ENCODE data around the gene KRTAP5-3. TPM values are rescaled to one million over a fixed set of nuclear protein-coding genes. Genes with fewer than 3 reads are reported as not detected.
"Not testable (repeated sequence)": the region's sequence is repeated elsewhere in the genome, so short reads cannot be mapped to it uniquely, and the experiment has no call there.

Gene KRTAP5-3
- total and polyA plus RNA-seq, 2 donors (not counting 1 experiment from before 2014, with no cell fraction given) = not detected

DNA sequence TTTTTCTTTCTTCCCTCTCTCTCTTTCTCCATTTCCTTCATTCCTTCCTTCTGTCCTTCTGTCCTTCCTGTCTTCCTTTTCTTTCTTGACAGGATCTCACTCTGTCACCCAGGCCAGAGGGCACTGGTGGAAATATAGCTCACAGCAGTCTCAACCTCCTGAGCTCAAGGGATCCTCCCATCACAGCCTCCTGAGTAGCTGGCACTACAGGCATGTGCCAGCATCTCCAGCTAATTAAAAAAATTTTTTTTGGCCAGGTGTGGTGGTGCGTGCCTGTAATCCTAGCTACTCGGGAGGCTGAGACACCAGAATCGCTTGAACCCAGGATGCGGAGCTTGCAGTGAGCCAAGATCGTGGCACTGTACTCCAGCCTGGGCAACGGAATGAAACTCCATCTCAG lies 31.4 kb downstream of the KRTAP5-3 start:
- Mint-ChIP-seq H3K4me1 (peaks cover 11% of the 10 kb centered on the region), H3K4me3 (peak overlapping the region; percentile 32), H3K27me3 (peaks cover 9% of the 10 kb centered on the region), H3K9me3 (ENCODE audit: insufficient read depth) (peaks cover 5% of the 10 kb centered on the region), H3K27ac (peak overlapping the region; percentile 15)
- H3K4me1 ChIP-seq (ENCODE audit: control insufficient read depth in 2 of 2, insufficient read depth in 2 of 2, low read length in 2 of 2) = peaks cover 18 to 20% of the 10 kb centered on the region in 2 donors
- POLR2A ChIA-PET = interaction anchor here (0.6 to 0.7 kb wide), 2 partner anchors 59 to 459 kb away, joined by 3 read pairs; no protein-coding TSS in a partner anchor
- CTCF ChIA-PET = interaction anchor here (1.2 to 4.2 kb wide), 6 partner anchors 11 to 375 kb away, joined by 4 to 28 read pairs (median 7); no protein-coding TSS in a partner anchor
- DNase-seq = no peak
- H3K9ac ChIP-seq (ENCODE audit: low read length) = no peak overlapping the region
- WGBS (ENCODE audit: insufficient coverage) = 100% methylated on average over 3 of the region's 6 CpGs
- peaks cover 1 to 16% (median 10%) of the 10 kb centered on the region in 3 donors for H3K9me3 ChIP-seq (ENCODE audit: control extremely low read depth in 1 of 3, control insufficient read depth in 2 of 3, insufficient read depth in 1 of 3, low read length in 2 of 3)
- H3K79me2 ChIP-seq (ENCODE audit: control insufficient read depth, insufficient read depth, low read length) = no peaks in the 10 kb centered on the region
- H3K27me3 ChIP-seq (replicated peaks in 1 of 4; ENCODE audit: control extremely low read depth in 1 of 4, control insufficient read depth in 3 of 4, insufficient read depth in 4 of 4, low read length in 3 of 4) = peaks cover 0 to 15% (median 2%) of the 10 kb centered on the region in 4 experiments
- H3K4me3 ChIP-seq (ENCODE audit: control extremely low read depth in 1 of 5, extremely low read depth in 1 of 5, insufficient read depth in 1 of 5, low read depth in 2 of 5, low read length in 4 of 5) = no peak overlapping the region
- H3K4me2 ChIP-seq (replicated peaks; ENCODE audit: low read depth, low read length, poor library complexity, severe bottlenecking) = no peak overlapping the region
- TF ChIP-seq, protein P1, sequence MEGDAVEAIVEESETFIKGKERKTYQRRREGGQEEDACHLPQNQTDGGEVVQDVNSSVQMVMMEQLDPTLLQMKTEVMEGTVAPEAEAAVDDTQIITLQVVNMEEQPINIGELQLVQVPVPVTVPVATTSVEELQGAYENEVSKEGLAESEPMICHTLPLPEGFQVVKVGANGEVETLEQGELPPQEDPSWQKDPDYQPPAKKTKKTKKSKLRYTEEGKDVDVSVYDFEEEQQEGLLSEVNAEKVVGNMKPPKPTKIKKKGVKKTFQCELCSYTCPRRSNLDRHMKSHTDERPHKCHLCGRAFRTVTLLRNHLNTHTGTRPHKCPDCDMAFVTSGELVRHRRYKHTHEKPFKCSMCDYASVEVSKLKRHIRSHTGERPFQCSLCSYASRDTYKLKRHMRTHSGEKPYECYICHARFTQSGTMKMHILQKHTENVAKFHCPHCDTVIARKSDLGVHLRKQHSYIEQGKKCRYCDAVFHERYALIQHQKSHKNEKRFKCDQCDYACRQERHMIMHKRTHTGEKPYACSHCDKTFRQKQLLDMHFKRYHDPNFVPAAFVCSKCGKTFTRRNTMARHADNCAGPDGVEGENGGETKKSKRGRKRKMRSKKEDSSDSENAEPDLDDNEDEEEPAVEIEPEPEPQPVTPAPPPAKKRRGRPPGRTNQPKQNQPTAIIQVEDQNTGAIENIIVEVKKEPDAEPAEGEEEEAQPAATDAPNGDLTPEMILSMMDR (IDR thresholded peaks at IDR 0.05) = no peak
- no peak for TF ChIP-seq EZH2 (IDR thresholded peaks at IDR 0.05; ENCODE audit: borderline replicate concordance, insufficient read depth, low read depth, low read length, poor library complexity, severe bottlenecking)
- H3K27ac ChIP-seq (ENCODE audit: low read length in 2 of 2) = no peak overlapping the region
- no peaks in the 10 kb centered on the region for H3K36me3 ChIP-seq (replicated peaks in 1 of 2; ENCODE audit: control extremely low read depth in 1 of 2, control insufficient read depth in 1 of 2, extremely low read depth in 1 of 2, insufficient read depth in 2 of 2, low read length in 1 of 2)
- H4K20me1 ChIP-seq (ENCODE audit: control insufficient read depth, insufficient read depth, low read length, poor library complexity, severe bottlenecking) = no peaks in the 10 kb centered on the region
- intact Hi-C loops (cut with micrococcal nuclease) = no loop called here
- no peak overlapping the region for H2AFZ ChIP-seq (ENCODE audit: insufficient read depth, low read depth, low read length, poor library complexity, severe bottlenecking)
- ATAC-seq (ENCODE audit: low read depth) = no peak

DNA sequence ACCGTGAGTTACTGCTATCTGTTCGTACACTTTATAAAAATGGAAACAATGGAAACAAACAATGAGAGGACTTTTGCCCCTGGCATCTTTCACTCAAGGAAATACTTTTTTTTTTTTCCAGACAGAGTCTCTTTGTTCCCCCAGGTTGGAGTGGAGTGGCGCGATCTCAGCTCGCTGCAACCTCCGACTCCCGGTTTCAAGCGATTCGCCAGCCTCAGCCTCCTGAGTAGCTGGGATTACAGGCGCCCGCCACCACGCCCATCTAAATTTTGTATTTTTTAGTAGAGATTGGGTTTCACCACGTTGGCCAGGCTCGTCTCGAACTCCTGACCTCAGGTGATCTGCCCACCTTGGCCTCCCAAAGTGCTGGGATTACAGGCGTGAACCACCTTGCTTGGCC lies 32.5 kb downstream of the KRTAP5-3 start:
- intact Hi-C loops (cut with micrococcal nuclease) = loop anchor here (2.0 kb wide), 1 partner anchor 37 kb away; no protein-coding TSS in a partner anchor

More for the DNA sequence above, 32.5 kb downstream of the KRTAP5-3 start:
- CTCF ChIA-PET = interaction anchor here (1.0 to 4.2 kb wide), 10 partner anchors 10 to 373 kb away, joined by 3 to 60 read pairs (median 15); partner anchors contain the start of gene KRTAP5-1
- POLR2A ChIA-PET; H3K4me3 ChIP-seq (ENCODE audit: control extremely low read depth in 1 of 5, extremely low read depth in 1 of 5, insufficient read depth in 1 of 5, low read depth in 2 of 5, low read length in 4 of 5); H3K4me2 ChIP-seq (replicated peaks; ENCODE audit: low read depth, low read length, poor library complexity, severe bottlenecking); H3K27me3 Mint-ChIP-seq; H3K79me2 ChIP-seq (ENCODE audit: control insufficient read depth, insufficient read depth, low read length); ATAC-seq (ENCODE audit: low read depth); H3K9ac ChIP-seq (ENCODE audit: low read length); H3K36me3 ChIP-seq (replicated peaks in 1 of 2; ENCODE audit: control extremely low read depth in 1 of 2, control insufficient read depth in 1 of 2, extremely low read depth in 1 of 2, insufficient read depth in 2 of 2, low read length in 1 of 2); H4K20me1 ChIP-seq (ENCODE audit: control insufficient read depth, insufficient read depth, low read length, poor library complexity, severe bottlenecking); DNase-seq; H3K27ac Mint-ChIP-seq; H3K9me3 Mint-ChIP-seq (ENCODE audit: insufficient read depth); H3K27ac ChIP-seq (ENCODE audit: low read length in 2 of 2); H2AFZ ChIP-seq (ENCODE audit: insufficient read depth, low read depth, low read length, poor library complexity, severe bottlenecking): not testable (repeated sequence)
- H3K4me1 Mint-ChIP-seq = peaks cover 12% of the 10 kb centered on the region
- peaks cover 0 to 20% (median 5%) of the 10 kb centered on the region in 4 experiments for H3K27me3 ChIP-seq (replicated peaks in 1 of 4; ENCODE audit: control extremely low read depth in 1 of 4, control insufficient read depth in 3 of 4, insufficient read depth in 4 of 4, low read length in 3 of 4)
- H3K9me3 ChIP-seq (ENCODE audit: control extremely low read depth in 1 of 3, control insufficient read depth in 2 of 3, insufficient read depth in 1 of 3, low read length in 2 of 3) = peaks cover 1 to 10% (median 9%) of the 10 kb centered on the region in 3 donors
- peaks cover 26 to 27% of the 10 kb centered on the region in 2 donors for H3K4me1 ChIP-seq (ENCODE audit: control insufficient read depth in 2 of 2, insufficient read depth in 2 of 2, low read length in 2 of 2)
- 86% methylated on average over 14 of the region's 16 CpGs for WGBS (ENCODE audit: insufficient coverage)
- H3K4me3 Mint-ChIP-seq = peak overlapping the region; percentile 32
